ENCODE measurements around the gene CDKAL1. TPM values are rescaled to one million over a fixed set of nuclear protein-coding genes. Genes with fewer than 3 reads are reported as not detected.

Gene CDKAL1
- total RNA-seq, 1 donor from 2014 or later, result 39.6 TPM

DNA sequence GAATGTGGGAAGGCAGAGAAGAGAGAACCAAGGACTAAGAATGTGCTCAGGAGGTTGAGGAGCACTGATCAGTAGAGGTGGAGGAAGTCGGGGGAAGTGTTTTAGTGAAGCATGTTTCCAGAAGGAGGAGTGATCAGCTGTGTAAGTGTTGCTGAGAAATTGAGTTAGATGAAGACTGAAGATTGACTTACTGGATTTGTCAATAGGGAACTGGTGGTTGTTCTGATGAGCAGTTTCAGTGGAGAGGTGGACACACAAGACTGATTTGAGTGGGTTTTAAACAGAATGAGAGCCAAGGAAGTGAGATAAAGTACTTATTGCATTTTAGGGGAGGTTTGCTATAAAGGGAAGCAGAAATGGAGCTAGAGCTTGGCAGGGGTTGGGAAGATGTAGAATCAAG is 182.6 kb downstream of the CDKAL1 start:
- Histone ChIP-seq H3K27ac (no peak overlapping the region), H3K9ac (no peak overlapping the region), H3K79me2 (ENCODE audit: low read depth) (peaks cover 5% of the 10 kb centered on the region), H3F3A (ENCODE audit: low read depth) (no peaks in the 10 kb centered on the region), H3K27me3 (no peaks in the 10 kb centered on the region), H3K4me2 (no peak overlapping the region), H3K36me3 (no peaks in the 10 kb centered on the region), H3K9me3 (ENCODE audit: low read depth) (no peaks in the 10 kb centered on the region), H2AFZ (replicated peaks) (no peak overlapping the region), H4K20me1 (ENCODE audit: low read depth) (no peaks in the 10 kb centered on the region), H3K4me3 (no peak overlapping the region), H3K4me1 (peaks cover 8% of the 10 kb centered on the region)
- H3K9me3 Mint-ChIP-seq, result no peaks in the 10 kb centered on the region
- H3K27me3 Mint-ChIP-seq (ENCODE audit: insufficient read depth, low read depth), result peaks cover 2% of the 10 kb centered on the region
- TF ChIP-seq EZH2 (IDR thresholded peaks at IDR 0.05) (no peak), EZH2phosphoT487 (IDR thresholded peaks at IDR 0.05) (no peak), CTCF (IDR thresholded peaks at IDR 0.05) (no peak)
- H3K4me3 Mint-ChIP-seq, result no peak overlapping the region
- H3K4me1 Mint-ChIP-seq, result no peaks in the 10 kb centered on the region
- DNase-seq (ENCODE audit: low spot score), result no peak
- no peak overlapping the region for H3K27ac Mint-ChIP-seq
- H3K36me3 Mint-ChIP-seq, result no peaks in the 10 kb centered on the region

DNA sequence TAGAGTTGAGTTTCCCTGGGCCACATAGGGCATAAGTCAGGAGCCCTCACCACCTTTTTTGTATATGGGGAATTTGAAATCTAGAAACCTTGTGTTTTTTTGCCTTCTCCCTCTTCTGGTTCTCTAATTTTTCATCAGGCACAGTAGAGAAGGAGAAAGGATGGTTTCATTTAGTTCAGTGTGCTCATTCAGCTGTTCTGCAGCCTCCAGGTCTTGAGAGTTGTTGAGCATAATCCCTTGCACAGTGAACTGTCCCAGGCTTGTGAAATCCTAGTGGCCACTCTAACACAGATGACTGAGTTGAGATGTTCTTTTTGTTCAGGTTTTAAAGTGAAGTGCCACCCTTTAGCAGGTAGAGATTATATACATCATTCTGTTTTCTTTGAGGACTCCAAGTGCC is 183.5 kb downstream of the CDKAL1 start:
- DNase-seq (ENCODE audit: low spot score), result peak; percentile 13
- no peaks in the 10 kb centered on the region for H3K4me1 Mint-ChIP-seq
- Histone ChIP-seq H3K27ac (no peak overlapping the region), H3K9ac (no peak overlapping the region), H3K9me3 (ENCODE audit: low read depth) (no peaks in the 10 kb centered on the region), H3K4me2 (no peak overlapping the region), H4K20me1 (ENCODE audit: low read depth) (no peaks in the 10 kb centered on the region), H3K79me2 (ENCODE audit: low read depth) (peaks cover 5% of the 10 kb centered on the region), H3K4me1 (peaks cover 8% of the 10 kb centered on the region), H3K27me3 (no peaks in the 10 kb centered on the region), H3F3A (ENCODE audit: low read depth) (no peaks in the 10 kb centered on the region), H3K36me3 (no peaks in the 10 kb centered on the region), H3K4me3 (no peak overlapping the region), H2AFZ (replicated peaks) (no peak overlapping the region)
- no peak for TF ChIP-seq EZH2phosphoT487 (IDR thresholded peaks at IDR 0.05)
- TF ChIP-seq EZH2 (IDR thresholded peaks at IDR 0.05), result no peak
- TF ChIP-seq CTCF (IDR thresholded peaks at IDR 0.05), result no peak
- H3K36me3 Mint-ChIP-seq, result peaks cover 2% of the 10 kb centered on the region
- H3K27ac Mint-ChIP-seq, result no peak overlapping the region
- no peak overlapping the region for H3K4me3 Mint-ChIP-seq
- H3K9me3 Mint-ChIP-seq, result no peaks in the 10 kb centered on the region
- peaks cover 4% of the 10 kb centered on the region for H3K27me3 Mint-ChIP-seq (ENCODE audit: insufficient read depth, low read depth)

- H3K9me3 Mint-ChIP-seq, result no peaks in the 10 kb centered on the region
- H3K9ac ChIP-seq, result no peak overlapping the region
Measured at GRCh38 chr6:20718705-20719653, 184.7 kb downstream of the CDKAL1 start.

More at GRCh38 chr6:20718705-20719653, 184.7 kb downstream of the CDKAL1 start:
- Mint-ChIP-seq H3K4me3 (no peak overlapping the region), H3K4me1 (peaks cover 3% of the 10 kb centered on the region), H3K27ac (no peak overlapping the region), H3K27me3 (ENCODE audit: insufficient read depth, low read depth) (peaks cover 6% of the 10 kb centered on the region), H3K36me3 (peaks cover 5% of the 10 kb centered on the region)
- TF ChIP-seq EZH2phosphoT487 (IDR thresholded peaks at IDR 0.05) (no peak), CTCF (IDR thresholded peaks at IDR 0.05) (no peak), EZH2 (IDR thresholded peaks at IDR 0.05) (no peak)
- H3K27ac ChIP-seq, result no peak overlapping the region
- no peak for DNase-seq (ENCODE audit: low spot score)
- H3F3A ChIP-seq (ENCODE audit: low read depth), result no peaks in the 10 kb centered on the region
- no peaks in the 10 kb centered on the region for H3K27me3 ChIP-seq
- no peak overlapping the region for H2AFZ ChIP-seq (replicated peaks)
- no peaks in the 10 kb centered on the region for H3K36me3 ChIP-seq
- H3K4me3 ChIP-seq, result no peak overlapping the region
- no peaks in the 10 kb centered on the region for H4K20me1 ChIP-seq (ENCODE audit: low read depth)
- peaks cover 8% of the 10 kb centered on the region for H3K4me1 ChIP-seq
- H3K4me2 ChIP-seq, result no peak overlapping the region
- H3K79me2 ChIP-seq (ENCODE audit: low read depth), result peaks cover 5% of the 10 kb centered on the region
- H3K9me3 ChIP-seq (ENCODE audit: low read depth), result no peaks in the 10 kb centered on the region

Data from neural progenitor cell (in vitro differentiated cells).